Stromal cell of bone marrow (primary cell): ENCODE data around the gene TMC4.

Experiments used
- DNase-seq: peaks from one replicate; pipeline ENCODE4 v3.0.0-alpha.2; 2012; ENCODE audit warnings: low read depth

The TMC4 gene

GRCh38 chr19:54154603-54155345 is 18.2 kb downstream of the TMC4 start:
- DNase-seq: no peak

GRCh38 chr19:54153731-54154326 is 19.1 kb downstream of the TMC4 start:
- DNase-seq: no peak

- DNase-seq: no peak
Measured at GRCh38 chr19:54152878-54153524, 20.0 kb downstream of the TMC4 start.

GRCh38 chr19:54152267-54152666 is 20.7 kb downstream of the TMC4 start:
- no peak for DNase-seq

GRCh38 chr19:54151362-54152035 is 21.5 kb downstream of the TMC4 start:
- DNase-seq: no peak

- DNase-seq: no peak
Measured at GRCh38 chr19:54149021-54149812, 23.7 kb downstream of the TMC4 start.

- DNase-seq: no peak
Measured at GRCh38 chr19:54148158-54148557, 24.8 kb downstream of the TMC4 start.

- no peak for DNase-seq
Measured at GRCh38 chr19:54147676-54148075, 25.3 kb downstream of the TMC4 start.

- DNase-seq: no peak
Measured at GRCh38 chr19:54145541-54146158, 27.3 kb downstream of the TMC4 start.

GRCh38 chr19:54142166-54142780 is 30.7 kb downstream of the TMC4 start:
- DNase-seq: no peak

GRCh38 chr19:54141356-54141755 is 31.6 kb downstream of the TMC4 start:
- DNase-seq: no peak

- DNase-seq: no peak
Measured at GRCh38 chr19:54138489-54139256, 34.3 kb downstream of the TMC4 start.

- DNase-seq: no peak
Measured at GRCh38 chr19:54137699-54138488, 35.1 kb downstream of the TMC4 start, which contains the start of gene CNOT3. TSS of gene CNOT3 (plus strand) at chr19:54137762. CDS start at chr19:54142979, 5,217 bp downstream.

- peak; percentile 100 for DNase-seq
Measured at GRCh38 chr19:54136864-54137698, 35.9 kb downstream of the TMC4 start.

- no peak for DNase-seq
Measured at GRCh38 chr19:54136086-54136863, 36.7 kb downstream of the TMC4 start.

- no peak for DNase-seq
Measured at GRCh38 chr19:54133957-54134590, 38.9 kb downstream of the TMC4 start.

GRCh38 chr19:54133312-54133956 is 39.5 kb downstream of the TMC4 start:
- DNase-seq: no peak
